Activated T-cell treated with anti-CD3 and anti-CD28 coated beads for 24 hours (primary cell): Measurements from ENCODE around the gene CDC6.

Experiments used
- DNase-seq: peaks from one replicate; pipeline ENCODE4 v3.0.0-alpha.2; 2020; ENCODE audit warnings: low read depth

The CDC6 gene

DNA sequence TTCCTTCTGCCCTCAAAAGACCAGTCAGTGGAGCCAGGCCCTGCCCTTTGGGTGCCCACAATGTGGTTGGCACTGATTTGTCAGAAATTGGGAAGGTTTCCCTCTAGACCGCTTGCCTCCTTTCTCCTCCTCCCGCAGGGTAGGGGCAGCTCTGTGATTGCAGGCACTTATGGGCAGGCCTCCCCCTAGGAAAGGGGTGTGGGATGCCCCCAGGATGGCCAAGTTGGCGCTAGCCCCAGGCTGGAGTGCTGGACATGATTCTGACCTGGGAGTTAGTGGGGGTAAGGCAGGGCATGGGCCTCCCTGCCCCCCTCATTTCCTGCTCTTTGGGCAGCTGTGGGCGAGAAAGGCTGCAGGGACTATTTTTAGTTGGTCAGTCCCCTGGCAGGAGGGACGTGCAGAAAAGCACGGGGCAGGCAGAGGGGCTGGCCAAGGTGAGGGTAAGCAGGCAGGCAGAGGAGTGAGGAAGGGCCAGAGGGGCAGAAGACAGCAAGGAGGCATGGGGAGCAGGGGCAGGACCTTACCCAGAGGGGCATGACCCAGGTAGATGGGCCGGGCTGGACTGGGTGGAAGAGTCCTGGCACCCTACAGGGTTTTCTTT, 24.6 kb downstream of the CDC6 start:
- DNase-seq = no peak

DNA sequence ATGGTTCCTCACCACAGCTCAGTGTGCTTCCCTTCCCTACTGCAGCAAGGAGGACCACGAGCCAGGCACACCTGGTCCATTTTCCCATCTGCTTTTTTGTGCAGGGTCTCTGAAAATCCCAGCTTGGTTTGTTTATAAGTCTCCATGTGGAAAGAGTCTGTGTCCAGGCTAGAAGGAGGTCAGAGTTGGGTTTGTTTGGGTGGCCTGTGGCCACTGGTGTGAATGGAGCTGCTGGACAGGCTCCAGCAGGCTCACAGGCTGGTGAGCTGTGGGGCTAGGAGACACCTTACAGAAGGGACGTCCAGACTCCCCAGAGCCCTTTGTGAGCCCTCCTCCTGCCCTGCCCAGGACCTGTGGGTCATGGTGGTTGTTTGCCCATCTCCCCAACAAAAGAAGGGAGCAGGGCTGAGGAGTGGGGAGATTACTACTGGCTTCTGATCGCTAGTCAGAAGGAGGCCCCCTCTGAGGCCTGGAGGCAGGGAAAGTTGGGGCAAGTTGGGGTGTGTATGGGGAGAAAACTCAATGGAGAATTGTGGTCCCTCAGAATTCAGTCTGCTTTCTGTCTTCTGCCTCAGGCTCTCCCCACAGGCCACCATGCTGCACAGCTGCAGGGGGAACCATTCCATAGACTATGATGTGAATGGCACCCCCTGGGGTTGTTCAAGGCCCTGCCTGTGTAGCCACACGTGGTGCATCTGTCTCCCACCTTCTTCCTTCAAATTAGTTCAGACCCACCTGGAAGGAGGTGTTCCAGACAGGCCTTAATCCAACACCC, 25.4 kb downstream of the CDC6 start:
- DNase-seq = no peak

DNA sequence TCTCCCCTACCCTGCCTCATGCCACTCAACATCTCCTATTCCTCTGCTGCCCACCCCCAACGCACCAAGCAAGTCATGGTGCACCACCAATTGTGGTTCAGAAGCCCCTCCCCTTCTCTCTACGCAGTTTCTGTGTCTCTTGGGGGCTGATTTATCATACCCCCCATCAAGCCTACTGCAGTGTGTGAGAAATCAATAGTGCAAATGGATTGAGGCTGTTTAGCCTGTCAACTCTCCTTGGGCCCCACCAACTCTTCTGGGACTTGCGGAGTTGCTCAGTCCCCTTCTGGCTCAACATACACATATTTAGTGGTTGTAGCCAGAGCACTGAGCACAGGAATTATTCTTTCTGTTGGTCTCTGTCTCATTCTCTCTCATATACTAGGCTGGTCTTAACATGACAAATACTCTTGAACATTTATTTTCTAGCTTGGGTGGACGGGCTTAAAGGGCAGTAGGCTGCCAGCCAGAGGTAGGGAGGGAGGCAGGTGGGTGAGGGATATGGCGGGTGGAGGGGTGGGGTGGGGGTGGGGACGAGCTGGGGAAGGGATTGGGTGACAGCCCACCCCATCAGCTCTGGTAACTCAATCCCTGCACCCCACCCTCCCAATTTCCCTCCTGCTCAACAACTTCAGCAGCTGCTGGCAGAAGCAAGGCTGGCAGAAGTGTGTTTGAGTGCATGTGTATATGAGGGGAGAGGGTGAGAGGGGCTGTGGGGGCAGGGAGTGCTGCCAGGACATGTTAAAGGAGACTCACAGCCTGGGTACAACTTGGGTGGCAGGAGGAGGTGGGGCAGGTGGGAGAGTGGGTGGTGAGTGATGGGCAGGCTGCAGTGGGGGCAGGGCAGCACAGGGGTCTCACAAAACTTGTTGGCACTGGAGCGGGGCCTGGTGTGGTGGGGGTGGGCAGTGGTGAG, 26.2 kb downstream of the CDC6 start:
- DNase-seq = no peak

DNA sequence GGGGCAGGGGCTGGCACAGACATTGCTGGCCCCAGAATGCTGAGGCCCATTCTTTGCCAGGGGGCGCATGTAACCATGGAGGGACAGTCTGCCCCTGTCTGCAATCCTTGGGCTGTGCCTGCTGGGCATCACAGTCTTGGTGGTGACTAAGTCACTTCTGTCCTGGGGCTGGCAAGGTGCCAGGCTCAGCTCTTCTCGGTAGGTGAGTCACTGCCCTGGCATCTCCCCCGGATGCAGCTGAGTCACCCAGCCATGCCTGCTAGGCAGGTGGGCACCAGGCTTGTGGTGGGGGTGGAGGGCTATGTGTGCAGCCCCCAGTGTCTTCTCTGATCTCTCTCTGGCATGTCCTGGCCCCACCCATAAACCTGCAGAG, 26.9 kb downstream of the CDC6 start:
- peak; percentile 76 for DNase-seq

DNA sequence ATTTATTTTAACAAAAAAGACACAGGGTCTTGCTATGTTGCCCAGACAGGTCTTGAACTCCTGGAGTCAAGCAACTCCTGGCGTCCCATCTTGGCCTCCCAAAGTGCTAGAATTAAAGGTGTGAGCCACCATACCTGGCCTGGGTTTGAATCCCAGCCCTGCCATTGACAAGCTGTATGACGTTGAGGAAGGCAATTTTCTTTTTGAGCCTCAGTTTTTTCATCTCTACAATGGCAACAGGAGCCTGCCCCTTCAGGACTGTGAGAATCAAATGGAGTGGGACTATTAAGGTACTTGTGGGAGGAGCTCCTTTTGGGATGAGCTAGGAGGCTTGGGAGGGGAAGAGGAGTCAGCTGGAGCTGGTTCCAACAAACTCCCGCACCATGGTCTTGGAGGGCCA, 27.5 kb downstream of the CDC6 start:
- no peak for DNase-seq

DNA sequence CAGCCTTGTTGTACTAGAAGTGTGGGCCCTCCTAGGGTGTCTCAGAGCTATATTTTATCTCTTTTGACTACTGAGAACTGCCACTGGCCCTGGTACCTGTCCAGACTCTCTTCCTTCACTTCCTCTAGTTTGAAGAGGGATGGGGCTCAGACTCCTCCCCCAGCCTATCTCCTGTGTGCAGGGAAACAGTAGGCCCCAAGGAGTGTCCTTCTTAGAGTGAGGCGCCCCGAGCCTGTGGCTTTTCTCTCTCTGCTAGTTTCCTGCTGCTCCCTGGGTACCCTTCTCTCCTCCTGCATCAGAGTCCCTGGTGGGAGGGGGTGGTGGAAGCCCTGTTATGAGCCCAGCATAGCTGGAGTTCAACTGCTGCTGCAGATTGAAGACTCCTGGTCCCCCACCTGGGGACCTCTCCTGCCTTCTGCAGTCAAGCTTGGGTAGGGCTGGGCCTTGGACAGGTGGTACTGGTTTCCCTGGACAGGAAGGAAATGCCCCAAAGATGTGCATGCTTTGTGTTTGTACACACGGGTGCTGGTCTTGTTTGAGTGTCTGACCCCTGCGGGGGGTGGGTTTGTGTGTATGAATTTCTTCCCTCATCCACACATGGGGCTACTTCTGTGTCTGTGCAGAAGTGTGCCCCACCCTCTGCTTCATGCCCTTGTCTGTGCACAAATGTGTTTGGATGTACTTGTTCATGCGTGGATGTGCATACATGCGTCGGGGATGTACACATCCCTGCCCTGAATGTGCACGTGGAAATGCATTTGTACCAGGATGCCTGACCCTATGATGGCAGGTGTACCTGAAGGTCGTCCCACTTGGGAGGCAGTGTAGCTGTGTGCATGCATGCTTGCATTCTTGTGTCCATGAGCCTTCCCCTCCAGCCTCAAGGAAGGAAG, 28.2 kb downstream of the CDC6 start:
- DNase-seq = no peak

DNA sequence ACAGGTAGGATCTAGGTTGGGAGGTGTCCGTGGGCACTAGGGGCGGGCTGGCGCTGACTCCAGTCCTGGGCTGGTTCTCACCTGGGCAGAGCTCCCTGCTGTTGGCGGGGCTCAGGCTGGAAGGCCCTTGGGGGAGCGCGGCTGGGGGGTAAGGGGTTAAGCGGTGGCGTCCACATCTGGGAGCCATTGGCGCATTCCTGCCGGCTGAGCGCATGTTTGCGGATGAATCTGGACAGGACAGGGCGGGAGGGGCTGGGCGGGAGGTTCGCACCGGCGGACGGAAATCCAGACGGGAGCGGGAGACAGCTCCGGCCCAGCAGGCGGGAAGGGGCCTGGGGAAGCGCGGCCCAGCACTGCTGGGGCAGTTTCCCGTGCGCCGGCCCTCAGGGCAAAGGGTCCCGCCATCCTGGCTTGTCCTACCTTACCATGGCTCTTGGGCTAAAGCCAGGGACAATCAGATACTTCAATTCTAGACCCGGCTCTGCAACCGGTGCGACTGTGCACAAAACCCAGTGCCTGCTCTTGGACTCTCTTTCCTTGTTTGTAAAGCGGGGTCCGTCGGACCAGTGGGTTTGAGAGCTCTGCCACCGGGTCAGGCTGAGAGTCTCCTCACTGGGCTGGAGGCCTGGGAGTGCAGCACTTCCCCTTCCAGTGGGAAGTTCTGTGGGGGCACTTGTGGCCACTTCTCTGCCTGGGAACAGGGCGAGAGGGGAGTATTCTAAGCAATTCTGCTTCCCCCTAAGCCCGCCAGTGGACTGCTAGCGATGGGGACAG, 29.1 kb downstream of the CDC6 start:
- no peak for DNase-seq

DNA sequence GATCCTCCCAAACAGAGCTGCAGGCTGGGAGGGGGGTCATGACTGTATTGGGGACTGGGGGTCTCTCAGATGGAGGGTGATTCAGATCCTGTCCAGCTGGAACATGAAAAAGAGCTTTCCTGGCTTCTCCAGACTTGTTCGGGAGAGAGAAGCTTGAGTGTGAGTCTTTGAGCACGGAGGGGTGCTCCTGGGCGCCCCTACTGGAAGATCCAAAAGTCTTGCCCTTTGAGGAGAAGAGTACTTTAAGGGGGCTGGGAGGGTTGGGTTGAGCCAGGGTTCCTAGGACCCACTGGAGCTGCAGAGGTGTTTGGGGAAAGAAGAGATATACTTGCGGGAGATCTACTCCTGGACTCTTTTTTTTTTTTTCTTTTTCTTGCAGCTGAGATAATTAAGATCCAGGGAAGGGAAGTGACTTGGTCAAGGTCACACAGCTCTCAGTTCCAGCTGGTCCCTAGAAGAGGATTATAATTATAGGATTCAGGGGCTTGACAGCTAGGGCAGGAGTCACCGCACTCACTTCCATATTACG, 29.7 kb downstream of the CDC6 start:
- no peak for DNase-seq

DNA sequence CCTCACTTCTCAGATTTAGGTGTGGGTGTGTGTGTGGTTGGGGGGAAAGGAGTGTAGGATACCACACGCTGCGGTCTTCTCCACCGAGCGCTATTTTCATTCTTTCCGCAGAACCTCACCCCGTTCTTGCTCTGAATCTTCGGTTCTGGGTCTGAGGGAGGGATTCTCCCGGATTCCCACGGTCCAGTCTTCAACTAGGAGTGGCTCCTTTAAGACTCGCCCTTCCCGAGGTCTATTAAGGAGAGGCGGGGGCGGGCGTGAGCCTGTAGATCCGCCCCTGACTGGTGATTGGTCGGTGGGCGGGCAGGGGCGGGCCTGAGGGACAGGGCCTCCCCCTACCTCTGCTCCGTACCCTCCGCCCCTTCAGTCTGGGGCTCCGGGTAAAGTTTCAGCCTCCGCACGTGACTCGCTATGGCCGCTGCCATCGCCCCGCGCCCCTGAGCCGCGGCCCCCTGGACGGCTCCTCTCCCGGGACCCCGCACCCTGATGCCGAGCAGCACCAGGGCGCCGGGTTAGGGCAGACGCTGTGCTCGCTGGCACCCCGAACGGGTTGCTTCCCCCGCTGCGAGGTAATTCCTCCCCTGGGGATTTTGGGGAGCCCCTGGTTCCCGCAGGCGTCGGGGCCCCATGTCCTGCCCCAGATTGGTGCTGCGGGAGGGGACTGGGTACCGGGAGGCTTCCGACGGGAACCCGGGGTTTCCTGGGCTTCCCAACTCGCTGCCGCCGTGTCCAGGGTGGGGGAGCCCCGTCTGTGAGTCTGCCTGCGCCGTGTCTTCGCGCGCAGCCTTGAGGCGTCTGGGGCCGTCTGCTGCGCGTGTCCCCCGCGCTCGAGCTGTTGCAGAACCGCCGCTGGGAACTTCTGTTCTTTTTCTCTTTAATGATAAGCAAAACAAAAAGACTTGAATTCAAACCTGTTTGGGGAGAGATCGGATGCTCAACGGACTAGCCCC, 30.5 kb downstream of the CDC6 start:
- DNase-seq = peak; percentile 90

DNA sequence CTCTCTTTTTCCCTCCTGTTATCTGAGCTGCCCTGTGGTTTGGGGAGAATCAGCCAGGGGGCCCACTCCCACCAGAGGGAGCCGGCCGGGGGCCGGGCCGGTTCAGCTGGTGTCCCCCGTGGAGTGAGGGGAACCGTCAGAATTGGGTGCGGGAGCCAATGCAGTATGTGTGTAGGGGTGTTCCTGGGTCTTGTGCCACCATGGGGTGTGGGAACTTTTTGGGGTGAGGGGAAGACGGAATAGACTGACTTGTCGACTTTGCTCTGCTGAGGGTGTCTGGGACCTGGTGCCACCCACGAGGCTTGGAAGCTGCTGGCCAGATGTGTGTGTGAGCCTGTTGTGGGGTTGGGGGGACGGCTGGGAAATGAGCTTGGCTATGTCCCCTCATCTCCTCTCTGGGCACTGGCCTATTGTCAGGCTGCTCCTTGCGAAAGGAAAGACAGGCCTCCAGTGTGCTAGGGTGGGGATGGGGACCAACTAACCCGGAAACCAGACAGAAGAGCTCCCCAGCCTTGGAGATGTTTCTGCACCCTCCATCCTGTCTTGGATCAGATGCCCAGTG, 31.2 kb downstream of the CDC6 start:
- no peak for DNase-seq

DNA sequence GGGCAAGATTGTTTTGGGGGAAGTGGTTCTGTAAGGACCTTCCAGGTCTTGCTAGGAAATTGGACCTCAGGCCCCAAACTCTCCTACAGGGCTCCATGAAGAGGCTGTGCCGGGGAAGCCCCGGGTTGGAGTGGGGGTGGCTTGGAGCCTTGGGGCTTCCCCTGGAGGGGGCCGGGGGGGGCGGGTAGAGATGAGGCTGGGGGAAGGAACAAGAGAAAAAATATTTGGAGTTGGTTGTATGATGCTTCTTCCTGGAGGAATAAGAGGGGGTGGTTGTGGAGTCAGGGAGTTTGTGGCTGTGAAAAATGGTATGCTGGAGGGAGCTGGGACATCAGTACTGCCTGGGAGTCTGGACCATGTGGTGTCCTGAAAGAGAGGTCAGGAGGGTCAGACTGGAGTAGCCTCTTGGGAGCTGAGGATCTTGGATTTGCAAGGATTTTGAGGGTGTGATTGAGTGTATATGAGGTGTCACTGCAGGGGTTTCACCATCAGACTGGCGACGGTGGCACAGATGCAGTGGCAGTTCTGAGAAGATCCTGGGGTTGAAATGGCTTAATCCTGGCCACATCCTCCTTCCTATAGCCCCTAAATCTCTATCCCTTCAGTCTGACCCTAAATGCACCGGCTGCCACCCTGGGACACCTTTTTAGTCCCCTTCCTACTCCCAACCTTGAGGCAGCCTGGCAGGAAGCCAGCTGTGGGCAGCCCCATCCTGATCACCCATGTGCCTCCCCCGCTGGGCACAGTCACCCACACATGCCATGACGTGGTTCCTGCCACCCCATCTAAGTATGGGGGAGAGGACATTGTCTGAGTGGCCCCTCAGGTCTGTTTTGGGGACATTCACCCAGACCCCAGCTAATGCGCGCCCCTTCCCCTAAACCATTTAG, 32.2 kb downstream of the CDC6 start:
- DNase-seq = peak; percentile 48

DNA sequence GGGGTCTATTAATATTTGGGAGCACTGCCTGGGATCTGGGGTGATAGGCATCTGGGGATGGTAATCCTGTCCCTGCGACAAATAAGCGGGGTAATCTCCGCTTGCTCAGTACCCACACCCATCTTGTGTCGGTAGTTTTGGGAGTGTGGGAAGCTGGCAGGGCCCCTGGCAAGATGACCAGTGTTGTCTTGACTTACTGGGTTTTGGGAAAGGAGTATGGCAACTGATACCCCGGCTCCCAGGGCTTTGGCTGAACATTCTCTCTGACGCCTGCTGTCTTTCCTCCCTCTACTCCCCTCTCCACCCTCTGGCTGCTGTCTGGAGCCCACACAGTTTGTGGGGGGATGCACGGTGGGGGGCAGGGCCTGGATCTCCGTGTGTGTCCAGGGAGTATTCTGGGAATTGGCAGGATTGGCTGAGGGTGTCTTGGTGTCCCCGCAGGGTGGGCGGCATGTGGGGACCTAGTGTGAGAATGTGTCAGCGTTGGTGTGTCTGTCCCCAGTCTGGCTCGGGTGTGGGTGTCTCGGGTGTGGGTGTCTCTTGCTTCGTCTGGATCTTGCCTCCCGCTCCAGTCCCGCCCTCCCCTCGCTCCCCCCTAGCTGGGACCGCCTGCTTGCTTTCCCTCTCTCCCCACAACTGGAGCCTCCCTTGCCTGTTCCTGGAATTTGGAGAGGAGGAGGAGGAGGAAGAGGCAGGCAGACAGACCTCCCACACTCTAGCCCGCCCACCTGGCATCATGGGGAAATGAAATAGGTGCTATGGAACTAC, 33.3 kb downstream of the CDC6 start:
- no peak for DNase-seq

DNA sequence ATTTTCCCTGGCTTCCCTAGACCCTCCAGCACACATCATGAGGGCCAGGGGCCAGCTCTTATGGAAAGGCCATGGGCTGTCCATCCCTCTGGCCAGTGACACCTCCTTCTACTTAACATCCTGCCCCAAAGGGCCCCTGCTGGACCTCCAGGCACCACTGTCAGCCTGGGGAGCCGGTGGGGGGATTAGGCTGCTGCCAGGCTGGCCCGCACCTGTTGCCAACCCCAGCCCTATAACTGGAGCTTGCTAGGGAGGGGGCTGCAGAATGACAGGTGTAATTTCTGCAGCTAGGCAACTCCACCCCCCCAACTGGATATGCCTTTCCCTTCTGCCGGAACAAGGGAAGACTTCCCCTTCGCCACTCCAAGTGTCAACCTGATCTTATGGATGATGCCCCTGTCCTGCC, 33.8 kb downstream of the CDC6 start:
- DNase-seq = no peak

DNA sequence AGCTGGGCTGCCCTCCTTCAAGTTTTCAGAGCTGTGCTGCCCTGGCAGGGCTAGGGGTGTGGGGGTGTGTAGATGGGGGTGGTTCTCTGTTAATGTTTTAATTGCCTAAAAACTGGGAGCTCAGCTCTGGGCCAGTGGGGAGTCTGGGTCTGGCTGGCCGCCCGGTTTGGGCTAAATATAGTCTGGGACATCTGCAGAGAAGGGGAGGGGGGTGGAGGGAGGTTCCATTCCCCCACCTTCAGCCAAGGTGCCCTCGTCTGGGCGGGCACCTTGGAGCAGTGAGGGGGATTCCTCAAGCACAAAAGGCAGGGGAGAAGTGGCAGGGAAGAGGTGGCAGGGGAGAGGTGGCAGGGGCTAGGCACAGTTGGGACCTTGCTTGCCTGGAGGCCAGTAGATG, 34.3 kb downstream of the CDC6 start:
- DNase-seq = no peak

DNA sequence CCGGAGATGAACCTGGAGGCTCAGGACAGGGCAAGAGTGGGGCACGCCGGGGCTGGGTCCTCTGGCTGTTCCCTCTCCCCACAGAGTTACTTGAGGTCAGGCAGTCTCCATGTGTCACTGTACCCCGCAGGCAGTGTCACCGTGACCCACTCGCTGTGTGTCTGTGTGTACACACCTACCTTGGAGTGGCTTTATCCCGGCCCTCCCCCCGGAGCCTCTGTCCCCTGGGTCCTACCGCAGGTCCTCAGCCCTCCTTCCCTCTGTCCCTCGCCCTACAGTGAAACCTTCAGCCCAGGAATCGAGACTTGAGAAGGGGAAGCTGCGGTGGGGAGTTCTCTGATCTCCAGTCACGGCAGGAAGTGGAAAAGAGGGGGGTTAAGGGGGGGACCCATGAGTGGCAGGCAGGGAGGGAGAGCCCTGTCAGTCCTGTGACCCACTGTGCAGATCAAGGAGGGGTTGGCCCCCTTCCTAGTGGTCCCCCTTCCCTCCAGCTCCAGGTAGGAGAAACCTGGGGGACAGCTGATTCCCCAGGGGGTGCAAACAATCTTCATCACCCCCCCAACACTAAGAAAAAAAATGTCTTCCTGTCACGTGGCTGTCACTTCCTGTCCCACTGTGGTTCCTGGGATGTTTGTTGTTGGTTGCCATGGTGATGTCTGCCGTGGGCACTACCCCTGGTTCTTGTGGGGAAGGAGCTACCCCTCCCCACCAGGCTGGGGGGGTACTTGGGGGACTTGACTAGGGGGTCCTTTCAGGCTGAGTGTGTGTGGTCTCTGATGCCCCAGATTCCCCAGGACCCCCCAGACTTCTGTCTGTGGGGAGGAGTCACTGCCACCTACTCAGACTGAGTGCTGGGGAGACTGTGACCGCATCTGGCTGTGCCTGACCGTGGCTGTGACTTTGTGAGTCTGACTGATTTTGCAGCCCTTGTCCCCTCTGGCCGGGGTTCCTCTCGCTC, 35.0 kb downstream of the CDC6 start:
- DNase-seq = peak; percentile 79
